ENCODE results near the gene TMEM9. TPM values are rescaled to one million over a fixed set of nuclear protein-coding genes. Genes with fewer than 3 reads are reported as not detected.

Gene TMEM9
- total and polyA plus RNA-seq, 2 donors (not counting 3 experiments of a cell fraction or from before 2014, with no cell fraction given), result 39.3 to 96.1 TPM

- H3K4me1 ChIP-seq (ENCODE audit: control insufficient read depth, extremely low read depth, insufficient read depth, low read length), result no peaks in the 10 kb centered on the region
- TF ChIP-seq POLR2A (IDR thresholded peaks at IDR 0.05; ENCODE audit: low read depth, low read length), result no peak
- TF ChIP-seq MAX (IDR thresholded peaks at IDR 0.05; ENCODE audit: insufficient read depth, insufficient read length), result no peak
- no peak for TF ChIP-seq EZH2 (IDR thresholded peaks at IDR 0.05; ENCODE audit: borderline replicate concordance, low read depth, low read length, severe bottlenecking)
- no peak overlapping the region for H3K27ac ChIP-seq (ENCODE audit: insufficient read depth, low read depth, low read length)
- no peaks in the 10 kb centered on the region for H3K9me1 ChIP-seq (replicated peaks; ENCODE audit: control insufficient read depth, extremely low read depth, insufficient read depth, low read length)
- H4K20me1 ChIP-seq (replicated peaks; ENCODE audit: control insufficient read depth, extremely low read depth, insufficient read depth, low read length), result no peaks in the 10 kb centered on the region
- dilution Hi-C loops (cut with MboI; ENCODE audit: extremely low pct_ligation_motif_present, low sequenced_read_pairs), result no loop called here
- H3K4me3 ChIP-seq (replicated peaks in 1 of 3; ENCODE audit: insufficient read depth in 1 of 3, low read depth in 1 of 3, low read length in 3 of 3), result no peak overlapping the region
- no peak for FAIRE-seq
- no peak overlapping the region for H3K4me2 ChIP-seq (ENCODE audit: insufficient read depth, low read length)
- H3K27me3 ChIP-seq (ENCODE audit: control insufficient read depth in 2 of 2, insufficient read depth in 2 of 2, low read length in 2 of 2), result peaks cover 4 to 15% of the 10 kb centered on the region in 2 experiments
- no peaks in the 10 kb centered on the region for H3K36me3 ChIP-seq (ENCODE audit: control insufficient read depth in 2 of 2, extremely low read depth in 1 of 2, insufficient read depth in 2 of 2, low read length in 2 of 2)
- H3K79me2 ChIP-seq (ENCODE audit: control insufficient read depth, insufficient read depth, low read length), result no peaks in the 10 kb centered on the region
- H3K9me3 ChIP-seq (replicated peaks; ENCODE audit: control insufficient read depth, insufficient read depth, low read length), result no peaks in the 10 kb centered on the region
- no peak for DNase-seq (ENCODE audit: low read depth, low spot score)
- ChIA-PET CTCF (interaction anchor here (1.3 kb wide), 1 partner anchor 27 kb away, joined by 3 read pairs; no protein-coding TSS in a partner anchor), POLR2A (no interaction called here)
- intact Hi-C loops (cut with micrococcal nuclease), result no loop called here
- no peak overlapping the region for H3K9ac ChIP-seq (replicated peaks; ENCODE audit: extremely low read depth, insufficient read depth, low read length)
- no peak overlapping the region for H2AFZ ChIP-seq (ENCODE audit: low read depth, low read length)
- BruUV-seq (replicated peaks), result no TSS peak
Measured at GRCh38 chr1:201092738-201093137, 61.5 kb downstream of the TMEM9 start.

GRCh38 chr1:201091256-201091655 is 63.0 kb downstream of the TMEM9 start:
- peaks cover 4 to 13% of the 10 kb centered on the region in 2 experiments for H3K27me3 ChIP-seq (ENCODE audit: control insufficient read depth in 2 of 2, insufficient read depth in 2 of 2, low read length in 2 of 2)
- CTCF ChIA-PET, result interaction anchor here (1.1 to 1.2 kb wide), 3 partner anchors 25 to 120 kb away, joined by 3 read pairs; no protein-coding TSS in a partner anchor

More at GRCh38 chr1:201091256-201091655, 63.0 kb downstream of the TMEM9 start:
- H3K9me1 ChIP-seq (replicated peaks; ENCODE audit: control insufficient read depth, extremely low read depth, insufficient read depth, low read length), result no peaks in the 10 kb centered on the region
- H3K9me3 ChIP-seq (replicated peaks; ENCODE audit: control insufficient read depth, insufficient read depth, low read length), result no peaks in the 10 kb centered on the region
- no peak overlapping the region for H3K9ac ChIP-seq (replicated peaks; ENCODE audit: extremely low read depth, insufficient read depth, low read length)
- H3K4me2 ChIP-seq (ENCODE audit: insufficient read depth, low read length), result no peak overlapping the region
- DNase-seq (ENCODE audit: low read depth, low spot score), result no peak
- BruUV-seq (replicated peaks), result no TSS peak
- H3K4me3 ChIP-seq (replicated peaks in 1 of 3; ENCODE audit: insufficient read depth in 1 of 3, low read depth in 1 of 3, low read length in 3 of 3), result no peak overlapping the region
- dilution Hi-C loops (cut with MboI; ENCODE audit: extremely low pct_ligation_motif_present, low sequenced_read_pairs), result no loop called here
- FAIRE-seq, result no peak
- H3K36me3 ChIP-seq (ENCODE audit: control insufficient read depth in 2 of 2, extremely low read depth in 1 of 2, insufficient read depth in 2 of 2, low read length in 2 of 2), result no peaks in the 10 kb centered on the region
- TF ChIP-seq POLR2AphosphoS5 (IDR thresholded peaks at IDR 0.05; ENCODE audit: insufficient read depth, low read depth, low read length) (no peak), JUN (IDR thresholded peaks at IDR 0.05; ENCODE audit: borderline replicate concordance, insufficient read depth, insufficient read length, low read depth) (no peak), MYC (IDR thresholded peaks at IDR 0.05; ENCODE audit: low read depth, low read length) (no peak), GATA2 (IDR thresholded peaks at IDR 0.05; ENCODE audit: insufficient read depth, insufficient read length, low read depth, low read length) (no peak), POLR2A (IDR thresholded peaks at IDR 0.05; ENCODE audit: low read depth, low read length) (no peak), EZH2 (IDR thresholded peaks at IDR 0.05; ENCODE audit: borderline replicate concordance, low read depth, low read length, severe bottlenecking) (no peak), CTCF (IDR thresholded peaks at IDR 0.05; ENCODE audit: extremely low read depth in 1 of 2, insufficient read depth in 1 of 2, low read depth in 1 of 2, low read length in 2 of 2) (no peak), FOS (IDR thresholded peaks at IDR 0.05; ENCODE audit: borderline replicate concordance, insufficient read depth, low read length) (no peak), MAX (IDR thresholded peaks at IDR 0.05; ENCODE audit: insufficient read depth, insufficient read length) (no peak)
- POLR2A ChIA-PET, result no interaction called here
- intact Hi-C loops (cut with micrococcal nuclease), result no loop called here
- H3K4me1 ChIP-seq (ENCODE audit: control insufficient read depth, extremely low read depth, insufficient read depth, low read length), result no peaks in the 10 kb centered on the region
- H4K20me1 ChIP-seq (replicated peaks; ENCODE audit: control insufficient read depth, extremely low read depth, insufficient read depth, low read length), result no peaks in the 10 kb centered on the region
- no peaks in the 10 kb centered on the region for H3K79me2 ChIP-seq (ENCODE audit: control insufficient read depth, insufficient read depth, low read length)
- no peak overlapping the region for H2AFZ ChIP-seq (ENCODE audit: low read depth, low read length)
- no peak overlapping the region for H3K27ac ChIP-seq (ENCODE audit: insufficient read depth, low read depth, low read length)
